HG02981 (cell line): Measurements from ENCODE around the gene AXIN2.

Experiments
- ATAC-seq: cut with Tn5 transposase; IDR thresholded peaks from one replicate; pipeline ENCODE4 v1.9.1; 2021; ENCODE audit warnings: mild to moderate bottlenecking, moderate library complexity; ENCODE audit not compliant: unreplicated experiment

The AXIN2 gene

DNA sequence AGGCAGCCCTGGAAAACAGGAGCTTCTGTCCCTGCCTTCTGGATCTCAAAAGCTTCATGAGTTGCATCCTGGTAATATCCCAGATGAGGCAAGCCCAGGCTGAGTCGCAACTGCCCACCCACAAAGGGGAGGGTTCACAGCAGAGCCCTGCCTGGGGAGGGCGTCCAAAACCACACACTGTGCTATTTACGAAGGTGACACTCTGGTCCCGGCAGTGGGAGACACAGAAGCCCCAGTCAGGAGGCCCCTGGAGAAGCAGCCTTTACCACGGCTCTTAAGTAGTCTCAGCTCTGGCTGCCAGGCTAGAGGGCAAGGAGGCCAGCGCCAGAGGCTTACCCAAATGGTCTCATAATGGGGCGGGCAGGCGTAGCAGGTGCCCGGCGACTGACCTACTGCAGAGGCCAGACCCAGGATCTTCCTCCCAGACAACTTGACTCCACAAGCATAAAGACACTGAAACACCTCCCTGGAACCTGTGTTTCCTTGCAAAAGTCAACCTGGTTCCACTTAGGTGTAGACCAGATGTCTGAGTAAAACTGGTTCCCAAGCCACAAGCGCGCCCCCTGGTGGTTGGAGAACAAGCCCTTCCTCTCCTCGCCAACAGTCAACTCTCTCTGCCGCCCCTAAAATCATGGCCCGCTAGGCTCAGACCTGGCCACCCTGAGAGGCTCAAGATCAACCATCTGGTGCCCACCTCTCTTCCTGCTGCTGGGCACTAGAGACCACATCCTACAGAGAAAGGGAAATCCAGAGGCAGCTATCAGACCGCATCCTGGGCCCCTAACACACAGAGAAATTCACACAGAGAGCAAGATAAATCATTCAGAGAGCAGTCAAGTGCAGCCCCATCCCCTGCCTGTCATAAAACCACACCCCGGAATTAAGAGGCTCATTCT, 5.2 kb downstream of the AXIN2 start:
- peak; percentile 30 for ATAC-seq

- no peak for ATAC-seq
These were observed 6.8 kb downstream of the AXIN2 start for GRCh38 chr17:65554553-65555223.

- no peak for ATAC-seq
These were observed 7.5 kb downstream of the AXIN2 start for GRCh38 chr17:65553646-65554552.

GRCh38 chr17:65553009-65553645, 8.3 kb downstream of the AXIN2 start:
- no peak for ATAC-seq

DNA sequence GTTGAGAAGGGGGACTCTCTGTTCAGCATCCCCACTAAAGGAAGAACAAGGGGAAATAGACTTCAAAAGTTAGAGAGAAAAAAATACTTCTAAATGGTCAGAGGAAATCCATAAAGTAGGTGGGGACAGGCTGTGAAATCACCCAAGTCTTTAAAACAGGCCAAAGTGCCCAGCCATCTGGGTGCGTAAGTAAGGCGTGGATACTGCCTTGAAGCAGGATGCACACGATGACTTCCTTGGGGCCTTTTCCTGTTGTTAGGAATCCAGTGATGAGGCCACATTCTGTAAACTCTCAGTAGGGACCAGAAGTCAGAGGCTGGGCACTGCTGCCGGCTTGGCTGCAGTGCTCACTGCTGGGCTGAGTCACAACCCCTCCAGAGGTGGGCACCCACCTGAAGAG, 9.2 kb downstream of the AXIN2 start:
- ATAC-seq: no peak

DNA sequence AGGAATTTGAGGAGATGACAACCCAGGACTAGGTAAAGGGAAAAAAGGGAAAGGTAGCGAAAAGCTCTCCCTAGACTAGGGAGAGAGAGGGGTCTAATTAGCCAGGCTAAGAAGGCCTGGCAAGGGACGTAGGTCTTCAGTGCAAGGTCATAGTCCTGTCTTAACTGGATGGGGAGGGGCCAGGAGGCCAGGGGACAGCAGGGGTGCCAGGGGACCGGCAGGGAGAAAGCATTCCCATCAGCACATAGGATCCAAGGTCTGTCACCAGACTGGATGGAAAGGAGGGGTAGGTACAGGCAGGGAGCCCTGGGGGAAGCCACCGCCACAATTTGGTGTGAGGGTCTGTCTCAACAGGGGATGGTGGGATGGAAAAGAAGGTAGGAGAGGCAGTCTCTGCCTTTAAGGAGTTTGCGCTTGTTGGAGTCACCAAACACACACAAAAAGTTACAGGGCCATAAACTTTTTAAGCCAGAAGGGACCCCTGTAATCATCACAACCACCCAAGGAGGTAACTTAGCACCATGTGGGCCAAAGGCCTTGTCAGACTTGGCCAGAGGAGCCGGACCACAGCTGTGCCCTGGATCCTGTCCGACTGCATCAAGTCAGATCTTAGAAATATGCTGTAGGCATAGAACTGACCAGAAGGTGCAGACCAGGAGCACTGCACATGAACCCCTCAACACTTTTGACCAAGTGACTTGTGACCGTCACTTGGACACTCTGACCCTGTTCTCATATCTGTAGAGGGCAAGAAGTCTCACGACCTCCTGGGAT, 10.0 kb downstream of the AXIN2 start:
- no peak for ATAC-seq

DNA sequence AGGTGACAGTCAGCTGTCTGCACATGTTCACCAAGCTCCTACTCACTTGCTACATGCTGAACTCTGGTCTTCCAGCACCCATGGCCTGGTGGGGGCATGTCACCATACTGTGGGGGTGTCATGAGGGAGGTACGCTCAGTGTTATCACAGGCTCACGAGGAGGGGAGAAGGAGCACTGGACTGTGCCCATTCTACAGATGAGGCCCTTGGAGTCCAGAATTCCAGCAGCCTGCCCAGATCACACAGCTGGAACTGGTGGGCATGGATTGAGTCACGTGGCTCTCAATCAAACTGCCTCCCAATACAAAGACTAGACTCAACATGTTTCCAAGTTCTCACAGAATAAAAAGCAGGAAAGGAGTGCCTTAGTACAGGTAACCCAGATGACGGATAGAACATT, 10.7 kb downstream of the AXIN2 start:
- ATAC-seq: no peak

- no peak for ATAC-seq
These were observed 11.3 kb downstream of the AXIN2 start for GRCh38 chr17:65550075-65550662.

GRCh38 chr17:65548269-65548969, 13.0 kb downstream of the AXIN2 start:
- no peak for ATAC-seq

DNA sequence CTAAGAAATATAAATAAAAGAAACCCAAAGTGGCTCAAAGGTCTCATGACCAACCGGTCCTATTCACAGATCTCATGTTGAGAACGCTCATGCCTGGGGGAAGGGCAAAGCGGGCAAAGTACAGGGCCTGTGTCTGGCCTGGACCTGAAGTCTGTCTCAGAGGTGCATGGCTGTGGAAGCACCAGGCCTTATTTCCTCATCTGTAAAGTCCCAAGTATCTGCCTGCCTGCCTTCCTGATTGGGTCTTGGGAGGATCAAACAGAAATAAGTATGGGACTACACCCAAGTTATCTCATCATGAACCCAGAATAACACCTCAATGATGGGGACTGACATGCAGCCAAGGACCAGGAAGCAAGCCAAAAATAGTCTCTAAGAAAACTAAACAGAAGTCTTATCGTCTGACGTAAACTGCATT, 14.2 kb downstream of the AXIN2 start:
- no peak for ATAC-seq

DNA sequence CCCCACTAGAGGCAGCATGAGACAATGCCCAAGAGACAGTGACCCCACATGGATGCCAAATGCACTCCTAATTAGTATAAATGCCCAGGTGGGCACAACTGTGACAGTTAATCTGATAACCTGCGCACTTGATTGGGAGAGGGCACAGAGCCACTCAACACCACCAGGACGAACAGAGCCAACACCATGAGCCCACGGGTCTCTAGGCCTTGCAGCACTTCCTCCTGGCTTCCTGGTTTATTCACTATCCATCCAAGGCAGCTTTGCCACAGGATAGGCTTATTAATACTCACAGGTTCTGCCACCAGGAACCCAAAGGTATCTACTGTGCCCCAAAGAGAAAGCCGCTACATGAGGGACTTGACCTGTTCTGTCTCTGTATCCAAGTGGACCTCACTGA, 14.9 kb downstream of the AXIN2 start:
- ATAC-seq: no peak

DNA sequence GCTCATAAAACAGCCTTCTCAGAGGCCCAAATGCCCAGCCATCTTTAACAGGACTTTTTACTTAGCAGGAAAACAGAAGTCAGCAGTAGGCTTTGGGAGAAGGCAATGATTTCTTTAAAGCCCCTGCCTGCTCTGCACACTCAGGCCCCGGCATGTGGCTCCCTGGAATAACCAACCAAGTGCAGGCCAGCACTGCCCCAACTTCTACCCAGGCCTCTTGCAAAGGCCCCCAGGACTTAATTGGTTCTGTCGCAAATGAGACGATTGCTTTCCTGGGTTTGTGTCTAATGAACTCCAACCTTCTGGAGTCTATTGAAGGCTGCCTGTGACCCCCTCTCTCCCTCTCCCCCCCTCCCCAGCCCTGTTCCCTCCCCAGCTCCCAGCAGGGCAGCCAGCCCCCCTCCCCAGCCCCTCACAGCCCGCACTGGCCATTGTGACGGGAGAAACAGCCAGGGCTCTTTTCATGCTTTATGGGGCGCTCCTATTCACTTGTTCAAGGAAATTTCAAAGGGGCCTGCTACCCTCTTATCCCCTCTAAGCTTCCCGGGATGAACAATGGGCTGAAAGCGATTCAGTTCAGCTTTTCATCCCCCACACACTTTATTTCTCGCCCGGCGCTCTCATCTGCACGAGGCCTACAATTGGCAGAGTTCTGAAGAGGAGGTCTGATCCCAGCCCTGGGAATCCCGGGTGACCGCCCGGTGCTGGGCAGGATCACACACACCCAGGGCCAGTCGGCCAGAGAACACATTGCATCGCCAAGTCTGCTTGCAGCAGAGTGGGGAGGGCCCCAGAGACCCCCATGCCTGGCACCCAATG, 15.5 kb downstream of the AXIN2 start:
- no peak for ATAC-seq

- ATAC-seq: no peak
These were observed 16.8 kb downstream of the AXIN2 start for GRCh38 chr17:65544672-65545071.

DNA sequence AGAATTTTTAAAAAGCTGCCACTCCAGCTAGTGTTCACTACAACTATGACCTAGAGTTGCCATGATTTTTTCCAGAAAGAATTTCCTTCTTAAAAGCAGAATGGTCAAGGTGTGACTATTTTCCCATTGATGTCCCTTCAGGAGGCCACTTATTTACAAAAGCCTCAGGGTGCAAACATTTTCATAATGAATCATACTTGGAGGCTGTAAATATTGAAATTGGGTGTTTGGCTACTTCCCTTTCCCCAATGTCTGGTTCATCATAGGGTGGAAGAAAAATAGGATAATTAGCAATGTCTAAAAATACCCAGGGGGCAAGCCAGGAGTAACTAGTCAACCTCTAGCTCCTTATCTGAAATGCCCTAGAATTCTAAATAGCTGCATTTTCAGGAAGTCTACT, 18.8 kb downstream of the AXIN2 start:
- ATAC-seq: no peak

DNA sequence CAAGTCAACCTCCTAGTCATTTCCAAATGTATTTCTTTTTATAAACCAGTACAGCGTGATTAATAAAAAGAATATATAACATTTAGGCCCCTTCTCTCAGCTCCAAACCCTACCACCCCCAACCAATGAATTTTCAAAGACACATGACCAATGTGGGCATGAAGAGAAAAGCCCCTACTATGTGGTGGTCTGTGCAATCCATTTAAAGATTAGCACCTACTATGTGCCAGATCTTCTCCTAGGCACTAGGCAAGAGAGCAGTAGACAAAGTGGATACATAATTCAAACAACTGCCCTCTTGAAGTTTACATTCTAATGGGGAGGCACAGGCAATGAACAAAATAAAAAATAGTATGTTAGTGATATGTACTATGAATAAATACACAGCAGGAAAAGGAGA, 19.4 kb downstream of the AXIN2 start:
- ATAC-seq: no peak

DNA sequence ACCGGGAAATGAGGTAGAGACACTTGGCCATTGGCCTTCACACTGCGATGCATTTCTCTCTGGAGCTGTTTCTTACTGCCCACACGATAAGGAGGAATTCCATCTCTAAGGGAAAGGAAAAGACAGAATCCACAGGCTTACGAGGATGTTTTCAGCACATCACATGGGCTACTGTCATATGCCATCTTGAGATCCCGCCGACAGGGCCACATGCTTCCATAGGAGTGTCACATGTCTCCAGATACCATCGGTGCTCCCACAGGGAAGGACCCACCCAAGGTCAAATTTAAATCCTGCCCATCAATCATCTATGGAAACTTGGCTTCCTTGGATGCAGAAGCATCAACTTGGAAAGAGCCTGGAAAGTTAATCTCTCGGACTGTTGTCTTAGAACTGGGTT, 20.0 kb downstream of the AXIN2 start:
- no peak for ATAC-seq

GRCh38 chr17:65539630-65540266, 21.7 kb downstream of the AXIN2 start:
- ATAC-seq: no peak
